B cell (primary cell): ENCODE results near the gene CADM2. TPM values are rescaled to one million over a fixed set of nuclear protein-coding genes. Genes with fewer than 3 reads are reported as not detected.

Experiments
- ATAC-seq: fragments of 200-7000 bp; cut with Tn5 transposase; one replicate; pipeline ENCODE4 v1.10.0; 2021; ENCODE audit warnings: low read depth, mild to moderate bottlenecking, moderate number of reproducible peaks, moderate library complexity
- CTCF ChIA-PET: fragments of 350-600 bp; sonication (Branson Sonifier 250); formaldehyde crosslinking; loops from one replicate; lab custom pipeline; 2021; ENCODE audit warnings: antibody characterized with exemption, inconsistent platforms; lab: Charles Lee
- POLR2A ChIA-PET: fragments of 350-600 bp; sonication (Branson Sonifier 250); formaldehyde crosslinking; loops from one replicate; lab custom pipeline; 2021; ENCODE audit warnings: antibody characterized with exemption; lab: Charles Lee
- DNase-seq: peaks from one replicate; pipeline ENCODE4 v3.0.0; 2013
- H2AFZ ChIP-seq: 2 replicates; pipeline ENCODE4 v1.6.1; 2012; ENCODE audit warnings: mild to moderate bottlenecking, low read depth, low read length; ENCODE audit not compliant: insufficient read depth, poor library complexity, severe bottlenecking
- H3K27ac ChIP-seq, 2 donors: 1 replicate in 1 of 2; 2 replicates in 1 of 2; pipeline ENCODE4 v1.5.1; 2012 to 2013; ENCODE audit warnings: low read length in 2 of 2, mild to moderate bottlenecking in 2 of 2, moderate library complexity in 1 of 2
- H3K27me3 ChIP-seq, 4 experiments: fragments of 200-600 bp in 1 of 4; sonication (generic) in 1 of 4; replicated peaks in 1 of 4; 1 replicate in 2 of 4; 2 replicates in 2 of 4; pipeline versions ENCODE4 v1.6.1 to v1.7.0; 2013 to 2016; ENCODE audit warnings: low read length in 3 of 4, mild to moderate bottlenecking in 2 of 4, mixed read lengths in 1 of 4, moderate library complexity in 1 of 4; ENCODE audit not compliant: insufficient read depth in 4 of 4, control insufficient read depth in 3 of 4; ENCODE audit errors: control extremely low read depth in 1 of 4
- H3K36me3 ChIP-seq, 2 experiments: replicated peaks in 1 of 2; 1 replicate in 1 of 2; 2 replicates in 1 of 2; pipeline versions ENCODE4 v1.6.1 to v1.7.1; 2013; ENCODE audit warnings: low read length in 1 of 2; ENCODE audit not compliant: insufficient read depth in 2 of 2, control insufficient read depth in 1 of 2; ENCODE audit errors: control extremely low read depth in 1 of 2, extremely low read depth in 1 of 2
- H3K4me1 ChIP-seq, 2 donors: fragments of 200-600 bp in 1 of 2; sonication (generic) in 1 of 2; 1 replicate in 1 of 2; 2 replicates in 1 of 2; pipeline versions ENCODE4 v1.5.1 to v1.6.1; 2013 to 2017; ENCODE audit warnings: low read length in 2 of 2; ENCODE audit not compliant: control insufficient read depth in 2 of 2, insufficient read depth in 2 of 2
- H3K4me2 ChIP-seq: replicated peaks from 2 replicates; pipeline ENCODE3; 2012; ENCODE audit warnings: mild to moderate bottlenecking, low read depth, low read length; ENCODE audit not compliant: poor library complexity, severe bottlenecking
- H3K4me3 ChIP-seq, 5 experiments: fragments of 200-600 bp in 1 of 5; sonication (generic) in 1 of 5; 1 replicate in 3 of 5; 2 replicates in 2 of 5; pipeline versions ENCODE4 v1.5.1 to v1.7.0; 2011 to 2016; ENCODE audit warnings: low read length in 4 of 5, mild to moderate bottlenecking in 4 of 5, low read depth in 2 of 5, control low read depth in 1 of 5, moderate library complexity in 1 of 5; ENCODE audit not compliant: insufficient read depth in 1 of 5; ENCODE audit errors: control extremely low read depth in 1 of 5, extremely low read depth in 1 of 5
- H3K79me2 ChIP-seq: fragments of 200-600 bp; sonication (generic); one replicate; pipeline ENCODE4 v1.6.0; 2016; ENCODE audit warnings: low read length; ENCODE audit not compliant: control insufficient read depth, insufficient read depth
- H3K9ac ChIP-seq: fragments of 200-600 bp; sonication (generic); 2 replicates; pipeline ENCODE4 v1.6.1; 2017; ENCODE audit warnings: mild to moderate bottlenecking, low read length, moderate library complexity
- H3K9me3 ChIP-seq, 3 donors: one replicate each; pipeline versions ENCODE4 v1.6.1 to v1.7.1; 2013; ENCODE audit warnings: low read length in 2 of 3; ENCODE audit not compliant: control insufficient read depth in 2 of 3, insufficient read depth in 1 of 3; ENCODE audit errors: control extremely low read depth in 1 of 3
- H4K20me1 ChIP-seq: 2 replicates; pipeline ENCODE4 v1.6.0; 2012; ENCODE audit warnings: mild to moderate bottlenecking, low read length; ENCODE audit not compliant: insufficient read depth, control insufficient read depth, poor library complexity, severe bottlenecking
- H3K27ac Mint-ChIP-seq: one replicate; pipeline ENCODE4 v1.8.0; 2021; ENCODE audit warnings: mixed read lengths
- H3K27me3 Mint-ChIP-seq: one replicate; pipeline ENCODE4 v1.8.0; 2021; ENCODE audit warnings: mixed read lengths
- H3K4me1 Mint-ChIP-seq: one replicate; pipeline ENCODE4 v1.8.0; 2021; ENCODE audit warnings: mixed read lengths
- H3K4me3 Mint-ChIP-seq: one replicate; pipeline ENCODE4 v1.8.0; 2021; ENCODE audit warnings: mixed read lengths
- H3K9me3 Mint-ChIP-seq: one replicate; pipeline ENCODE4 v1.8.0; 2022; ENCODE audit warnings: mixed read lengths; ENCODE audit not compliant: insufficient read depth
- EZH2 ChIP-seq: IDR thresholded peaks from 2 replicates; pipeline ENCODE4 v1.6.1; 2012; ENCODE audit warnings: borderline replicate concordance, low read depth, mild to moderate bottlenecking, moderate library complexity, low read length; ENCODE audit not compliant: insufficient read depth, poor library complexity, severe bottlenecking
- WGBS: methylation state at CpG from one replicate; pipeline ENCODE4 v1.1.5; 2013; ENCODE audit warnings: missing lambda C conversion rate; ENCODE audit not compliant: insufficient coverage; 5-methylcytosine and 5-hydroxymethylcytosine counted together
- intact Hi-C: fragments of 100-400 bp; cut with micrococcal nuclease; formaldehyde crosslinking; loops from one replicate; pipeline ENCODE4 v1.10.0; 2022
- polyA plus RNA-seq: library from polyadenylated mRNA; depleted of rRNA; stranded (reverse); fragments of >200 nt; gene quantifications from 2 replicates; pipeline ENCODE4 v1.2.3, GENCODE V29; 2012
- total RNA-seq, 2 donors: library from RNA; stranded (reverse); fragments of 120-200 nt in 1 of 2; gene quantifications; 1 replicate in 1 of 2; 2 replicates in 1 of 2; pipeline versions ENCODE4 v1.2.3 to v1.2.4, GENCODE V29; 2013 to 2022
- TF ChIP-seq, protein P1 (sequence below): fragments of 200-600 bp; IDR thresholded peaks from one replicate; pipeline ENCODE4 v1.8.0; 2022; ENCODE audit warnings: antibody characterized with exemption, mild to moderate bottlenecking

The CADM2 gene
- total and polyA plus RNA-seq, 2 donors (not counting 1 experiment from before 2014, with no cell fraction given), result 0.10 to 0.37 TPM

GRCh38 chr3:84987706-84988504 lies 29.1 kb downstream of the CADM2 start:
- intact Hi-C loops, result no loop called here
- POLR2A ChIA-PET, result no interaction called here

GRCh38 chr3:84989102-84989501 lies 30.3 kb downstream of the CADM2 start:
- Mint-ChIP-seq H3K9me3 (no peaks in the 10 kb centered on the region), H3K27me3 (no peaks in the 10 kb centered on the region), H3K4me1 (no peaks in the 10 kb centered on the region), H3K27ac (no peak overlapping the region), H3K4me3 (no peak overlapping the region)
- H2AFZ ChIP-seq, result no peak overlapping the region
- intact Hi-C loops, result no loop called here
- no peaks in the 10 kb centered on the region for H3K27me3 ChIP-seq
- ChIA-PET CTCF (no interaction called here), POLR2A (no interaction called here)
- H3K4me2 ChIP-seq, result no peak overlapping the region
- DNase-seq (no peak), ATAC-seq (no peak)
- no peaks in the 10 kb centered on the region for H3K4me1 ChIP-seq
- H3K36me3 ChIP-seq, result no peaks in the 10 kb centered on the region
- no peak overlapping the region for H3K9ac ChIP-seq
- TF ChIP-seq EZH2, result no peak
- TF ChIP-seq, protein P1, sequence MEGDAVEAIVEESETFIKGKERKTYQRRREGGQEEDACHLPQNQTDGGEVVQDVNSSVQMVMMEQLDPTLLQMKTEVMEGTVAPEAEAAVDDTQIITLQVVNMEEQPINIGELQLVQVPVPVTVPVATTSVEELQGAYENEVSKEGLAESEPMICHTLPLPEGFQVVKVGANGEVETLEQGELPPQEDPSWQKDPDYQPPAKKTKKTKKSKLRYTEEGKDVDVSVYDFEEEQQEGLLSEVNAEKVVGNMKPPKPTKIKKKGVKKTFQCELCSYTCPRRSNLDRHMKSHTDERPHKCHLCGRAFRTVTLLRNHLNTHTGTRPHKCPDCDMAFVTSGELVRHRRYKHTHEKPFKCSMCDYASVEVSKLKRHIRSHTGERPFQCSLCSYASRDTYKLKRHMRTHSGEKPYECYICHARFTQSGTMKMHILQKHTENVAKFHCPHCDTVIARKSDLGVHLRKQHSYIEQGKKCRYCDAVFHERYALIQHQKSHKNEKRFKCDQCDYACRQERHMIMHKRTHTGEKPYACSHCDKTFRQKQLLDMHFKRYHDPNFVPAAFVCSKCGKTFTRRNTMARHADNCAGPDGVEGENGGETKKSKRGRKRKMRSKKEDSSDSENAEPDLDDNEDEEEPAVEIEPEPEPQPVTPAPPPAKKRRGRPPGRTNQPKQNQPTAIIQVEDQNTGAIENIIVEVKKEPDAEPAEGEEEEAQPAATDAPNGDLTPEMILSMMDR, result no peak
- H3K27ac ChIP-seq, result no peak overlapping the region
- H4K20me1 ChIP-seq, result no peaks in the 10 kb centered on the region
- no peak overlapping the region for H3K4me3 ChIP-seq
- H3K9me3 ChIP-seq, result no peaks in the 10 kb centered on the region
- no peaks in the 10 kb centered on the region for H3K79me2 ChIP-seq

More at GRCh38 chr3:84987706-84988504, 29.1 kb downstream of the CADM2 start:
- DNase-seq (no peak), ATAC-seq (no peak)
- WGBS, result no CpG with 5 or more reads among the region's 3 CpGs
- Mint-ChIP-seq H3K27me3 (no peaks in the 10 kb centered on the region), H3K27ac (no peak overlapping the region), H3K4me1 (no peaks in the 10 kb centered on the region), H3K4me3 (no peak overlapping the region), H3K9me3 (no peaks in the 10 kb centered on the region)
- H3K79me2 ChIP-seq, result no peaks in the 10 kb centered on the region
- H3K9ac ChIP-seq, result no peak overlapping the region
- H4K20me1 ChIP-seq, result no peaks in the 10 kb centered on the region
- H3K36me3 ChIP-seq, result no peaks in the 10 kb centered on the region
- no peak for TF ChIP-seq EZH2
- TF ChIP-seq, protein P1, result no peak
- no peaks in the 10 kb centered on the region for H3K4me1 ChIP-seq
- H3K9me3 ChIP-seq, result no peaks in the 10 kb centered on the region
- no peaks in the 10 kb centered on the region for H3K27me3 ChIP-seq
- no peak overlapping the region for H3K4me2 ChIP-seq
- H2AFZ ChIP-seq, result no peak overlapping the region
- no peak overlapping the region for H3K4me3 ChIP-seq
- H3K27ac ChIP-seq, result no peak overlapping the region
- CTCF ChIA-PET, result no interaction called here
